22Rv1 (cell line): ENCODE data around the gene FUCA2.

Source experiments
- CTCF ChIP-seq: fragments of 450-650 bp; IDR thresholded peaks from 2 replicates; pipeline ENCODE4 v1.5.1; 2017; ENCODE audit warnings: mild to moderate bottlenecking
- ZFX ChIP-seq: fragments of 450-650 bp; IDR thresholded peaks from 2 replicates; pipeline ENCODE4 v1.6.1; 2017; ENCODE audit warnings: antibody characterized with exemption, borderline replicate concordance

- TF ChIP-seq CTCF (no peak), ZFX (no peak)
Measured at GRCh38 chr6:143507358-143508145, 4.0 kb downstream of the FUCA2 start.
